ENCODE measurements around the gene NME9.

NME9 gene

GRCh38 chr3:138265745-138266144, 63.9 kb downstream of the NME9 start:
- H3K27me3 Mint-ChIP-seq (ENCODE audit: low read depth) = no peaks in the 10 kb centered on the region
- peaks cover 23% of the 10 kb centered on the region for H3K36me3 Mint-ChIP-seq (ENCODE audit: low read depth)
- H3K9me3 Mint-ChIP-seq = no peaks in the 10 kb centered on the region
- no peak overlapping the region for H3K27ac Mint-ChIP-seq
- TF ChIP-seq, protein P1, sequence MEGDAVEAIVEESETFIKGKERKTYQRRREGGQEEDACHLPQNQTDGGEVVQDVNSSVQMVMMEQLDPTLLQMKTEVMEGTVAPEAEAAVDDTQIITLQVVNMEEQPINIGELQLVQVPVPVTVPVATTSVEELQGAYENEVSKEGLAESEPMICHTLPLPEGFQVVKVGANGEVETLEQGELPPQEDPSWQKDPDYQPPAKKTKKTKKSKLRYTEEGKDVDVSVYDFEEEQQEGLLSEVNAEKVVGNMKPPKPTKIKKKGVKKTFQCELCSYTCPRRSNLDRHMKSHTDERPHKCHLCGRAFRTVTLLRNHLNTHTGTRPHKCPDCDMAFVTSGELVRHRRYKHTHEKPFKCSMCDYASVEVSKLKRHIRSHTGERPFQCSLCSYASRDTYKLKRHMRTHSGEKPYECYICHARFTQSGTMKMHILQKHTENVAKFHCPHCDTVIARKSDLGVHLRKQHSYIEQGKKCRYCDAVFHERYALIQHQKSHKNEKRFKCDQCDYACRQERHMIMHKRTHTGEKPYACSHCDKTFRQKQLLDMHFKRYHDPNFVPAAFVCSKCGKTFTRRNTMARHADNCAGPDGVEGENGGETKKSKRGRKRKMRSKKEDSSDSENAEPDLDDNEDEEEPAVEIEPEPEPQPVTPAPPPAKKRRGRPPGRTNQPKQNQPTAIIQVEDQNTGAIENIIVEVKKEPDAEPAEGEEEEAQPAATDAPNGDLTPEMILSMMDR (IDR thresholded peaks at IDR 0.05; ENCODE audit: unreplicated experiment in 3 of 3) = no peak
- H3K4me3 Mint-ChIP-seq = no peak overlapping the region
- no peaks in the 10 kb centered on the region for H3K4me1 Mint-ChIP-seq

DNA sequence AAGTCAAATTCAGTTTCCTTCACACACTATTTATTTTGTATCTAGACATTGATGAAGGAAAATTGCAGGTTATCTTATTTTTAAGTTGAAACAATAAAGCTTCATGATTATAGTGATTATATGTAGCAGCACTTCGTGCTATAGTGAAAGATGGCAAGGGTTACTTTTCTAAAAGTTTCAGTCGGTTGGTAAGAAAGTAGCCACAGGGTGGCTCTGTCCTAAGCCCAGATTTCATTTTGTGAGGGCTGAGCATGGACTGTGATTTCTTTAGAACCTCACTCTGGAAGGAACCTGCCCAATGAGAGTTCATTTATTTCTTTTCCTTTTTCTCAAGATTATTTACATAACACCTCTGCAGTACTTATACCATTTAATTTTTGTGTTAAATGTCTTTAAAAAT, 66.5 kb downstream of the NME9 start:
- peaks cover 26% of the 10 kb centered on the region for H3K36me3 Mint-ChIP-seq (ENCODE audit: low read depth)
- H3K27me3 Mint-ChIP-seq (ENCODE audit: low read depth) = no peaks in the 10 kb centered on the region
- H3K4me3 Mint-ChIP-seq = no peak overlapping the region
- H3K9me3 Mint-ChIP-seq = no peaks in the 10 kb centered on the region
- no peaks in the 10 kb centered on the region for H3K4me1 Mint-ChIP-seq
- no peak overlapping the region for H3K27ac Mint-ChIP-seq
- TF ChIP-seq, protein P1 (IDR thresholded peaks at IDR 0.05; ENCODE audit: unreplicated experiment in 3 of 3) = no peak

GRCh38 chr3:138260611-138261010, 69.0 kb downstream of the NME9 start:
- peaks cover 19% of the 10 kb centered on the region for H3K36me3 Mint-ChIP-seq (ENCODE audit: low read depth)
- no peaks in the 10 kb centered on the region for H3K27me3 Mint-ChIP-seq (ENCODE audit: low read depth)
- TF ChIP-seq, protein P1 (IDR thresholded peaks at IDR 0.05; ENCODE audit: unreplicated experiment in 3 of 3) = no peak
- no peak overlapping the region for H3K27ac Mint-ChIP-seq
- H3K4me3 Mint-ChIP-seq = no peak overlapping the region
- no peaks in the 10 kb centered on the region for H3K9me3 Mint-ChIP-seq
- no peaks in the 10 kb centered on the region for H3K4me1 Mint-ChIP-seq

- H3K4me3 Mint-ChIP-seq = no peak overlapping the region
- peaks cover 13% of the 10 kb centered on the region for H3K36me3 Mint-ChIP-seq (ENCODE audit: low read depth)
- TF ChIP-seq, protein P1 (IDR thresholded peaks at IDR 0.05; ENCODE audit: unreplicated experiment in 3 of 3) = no peak
- no peaks in the 10 kb centered on the region for H3K27me3 Mint-ChIP-seq (ENCODE audit: low read depth)
- H3K4me1 Mint-ChIP-seq = no peaks in the 10 kb centered on the region
- no peaks in the 10 kb centered on the region for H3K9me3 Mint-ChIP-seq
- H3K27ac Mint-ChIP-seq = no peak overlapping the region
Measured at GRCh38 chr3:138259126-138259525, 70.5 kb downstream of the NME9 start.

GRCh38 chr3:138257986-138258385, 71.7 kb downstream of the NME9 start:
- no peaks in the 10 kb centered on the region for H3K27me3 Mint-ChIP-seq (ENCODE audit: low read depth)
- H3K4me3 Mint-ChIP-seq = no peak overlapping the region
- H3K9me3 Mint-ChIP-seq = no peaks in the 10 kb centered on the region
- no peak overlapping the region for H3K27ac Mint-ChIP-seq
- peaks cover 11% of the 10 kb centered on the region for H3K36me3 Mint-ChIP-seq (ENCODE audit: low read depth)
- TF ChIP-seq, protein P1 (IDR thresholded peaks at IDR 0.05; ENCODE audit: unreplicated experiment in 3 of 3) = no peak
- H3K4me1 Mint-ChIP-seq = no peaks in the 10 kb centered on the region

DNA sequence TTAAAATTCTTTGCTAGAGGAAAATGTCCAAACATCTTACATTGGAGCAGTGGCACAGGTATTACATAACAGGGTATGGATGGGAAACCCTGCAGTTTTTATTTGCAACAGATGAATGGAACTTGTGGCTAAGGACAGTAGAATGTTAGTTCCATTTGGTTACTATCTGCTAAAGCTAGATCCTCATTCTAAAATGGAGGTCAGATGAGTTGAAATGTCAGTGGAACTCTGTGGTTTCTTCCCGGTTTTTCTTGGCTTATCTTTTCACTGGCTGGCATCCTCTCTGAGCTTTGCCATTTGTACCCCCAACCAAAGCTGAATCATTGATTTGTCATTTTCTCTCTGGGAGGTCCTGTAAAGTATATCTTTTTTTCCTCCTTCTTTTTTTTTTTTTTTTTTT, 73.6 kb downstream of the NME9 start:
- Mint-ChIP-seq H3K9me3 (no peaks in the 10 kb centered on the region), H3K36me3 (ENCODE audit: low read depth) (peaks cover 11% of the 10 kb centered on the region), H3K4me3 (no peak overlapping the region), H3K27ac (no peak overlapping the region), H3K4me1 (no peaks in the 10 kb centered on the region), H3K27me3 (ENCODE audit: low read depth) (no peaks in the 10 kb centered on the region)
- TF ChIP-seq, protein P1 (IDR thresholded peaks at IDR 0.05; ENCODE audit: unreplicated experiment in 3 of 3) = no peak

All from nephron (organoid).